ENCODE measurements around the gene WBP2.

DNA sequence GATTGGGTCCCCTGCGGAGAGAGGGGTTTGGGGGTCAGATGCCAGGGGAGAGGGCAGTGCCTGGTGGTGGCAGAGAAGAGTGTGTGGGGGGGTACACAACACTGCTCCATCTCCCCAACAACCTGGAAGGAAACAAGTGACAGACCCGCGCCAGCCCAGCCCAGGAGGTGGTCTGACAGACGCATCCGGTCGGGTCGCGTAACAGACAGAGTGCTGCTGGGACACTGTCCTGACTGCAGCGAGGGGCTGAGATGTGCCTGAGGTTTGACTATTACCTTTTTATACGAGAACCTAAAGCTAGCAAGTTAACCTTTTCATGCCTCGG lies 27.1 kb downstream of the WBP2 start:
- TF ChIP-seq, protein P1, sequence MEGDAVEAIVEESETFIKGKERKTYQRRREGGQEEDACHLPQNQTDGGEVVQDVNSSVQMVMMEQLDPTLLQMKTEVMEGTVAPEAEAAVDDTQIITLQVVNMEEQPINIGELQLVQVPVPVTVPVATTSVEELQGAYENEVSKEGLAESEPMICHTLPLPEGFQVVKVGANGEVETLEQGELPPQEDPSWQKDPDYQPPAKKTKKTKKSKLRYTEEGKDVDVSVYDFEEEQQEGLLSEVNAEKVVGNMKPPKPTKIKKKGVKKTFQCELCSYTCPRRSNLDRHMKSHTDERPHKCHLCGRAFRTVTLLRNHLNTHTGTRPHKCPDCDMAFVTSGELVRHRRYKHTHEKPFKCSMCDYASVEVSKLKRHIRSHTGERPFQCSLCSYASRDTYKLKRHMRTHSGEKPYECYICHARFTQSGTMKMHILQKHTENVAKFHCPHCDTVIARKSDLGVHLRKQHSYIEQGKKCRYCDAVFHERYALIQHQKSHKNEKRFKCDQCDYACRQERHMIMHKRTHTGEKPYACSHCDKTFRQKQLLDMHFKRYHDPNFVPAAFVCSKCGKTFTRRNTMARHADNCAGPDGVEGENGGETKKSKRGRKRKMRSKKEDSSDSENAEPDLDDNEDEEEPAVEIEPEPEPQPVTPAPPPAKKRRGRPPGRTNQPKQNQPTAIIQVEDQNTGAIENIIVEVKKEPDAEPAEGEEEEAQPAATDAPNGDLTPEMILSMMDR (IDR thresholded peaks at IDR 0.05) = no peak
- no peak for TF ChIP-seq POLR2A (IDR thresholded peaks at IDR 0.05)

Measured in thyroid gland (tissue), 4 donors.